HG03457 (cell line): ENCODE data around the gene KRTAP4-5.
"Not testable (repeated sequence)": the region's sequence is repeated elsewhere in the genome, so short reads cannot be mapped to it uniquely, and the experiment has no call there.

ENCODE experiments used
- ATAC-seq: cut with Tn5 transposase; IDR thresholded peaks from one replicate; pipeline ENCODE4 v1.9.1; 2021; ENCODE audit warnings: moderate number of reproducible peaks; ENCODE audit not compliant: unreplicated experiment

KRTAP4-5 gene

GRCh38 chr17:41147531-41148204, 2.0 kb downstream of the KRTAP4-5 start:
- ATAC-seq, result no peak

- ATAC-seq, result no peak
Observed at GRCh38 chr17:41145261-41145660, 4.4 kb downstream of the KRTAP4-5 start.

GRCh38 chr17:41144846-41145245, 4.8 kb downstream of the KRTAP4-5 start:
- no peak for ATAC-seq

GRCh38 chr17:41141361-41141760, 8.3 kb downstream of the KRTAP4-5 start:
- ATAC-seq, result no peak

GRCh38 chr17:41140360-41141131, 9.1 kb downstream of the KRTAP4-5 start, which contains the start of gene KRTAP4-6:
TSS of gene KRTAP4-6 (minus strand) at chr17:41140544. CDS start at chr17:41140487, 57 bp downstream.
- no peak for ATAC-seq

GRCh38 chr17:41139865-41140264, 9.8 kb downstream of the KRTAP4-5 start:
- not testable (repeated sequence) for ATAC-seq

GRCh38 chr17:41133880-41134735, 15.5 kb downstream of the KRTAP4-5 start:
- no peak for ATAC-seq

- ATAC-seq, result no peak
Observed at GRCh38 chr17:41131979-41132378, 17.6 kb downstream of the KRTAP4-5 start.

GRCh38 chr17:41127371-41127770, 22.3 kb downstream of the KRTAP4-5 start:
- ATAC-seq, result no peak

GRCh38 chr17:41126412-41126811, 23.2 kb downstream of the KRTAP4-5 start:
- ATAC-seq, result no peak

- ATAC-seq, result no peak
Observed at GRCh38 chr17:41125064-41125463, 24.6 kb downstream of the KRTAP4-5 start.

- not testable (repeated sequence) for ATAC-seq
Observed at GRCh38 chr17:41123991-41124371, 25.6 kb downstream of the KRTAP4-5 start, which contains the start of gene KRTAP4-12. TSS of gene KRTAP4-12 (minus strand) at chr17:41124182. CDS start at chr17:41124122, 60 bp downstream.

- ATAC-seq, result not testable (repeated sequence)
Observed at GRCh38 chr17:41123292-41123990, 26.2 kb downstream of the KRTAP4-5 start.

GRCh38 chr17:41121742-41122141, 27.9 kb downstream of the KRTAP4-5 start:
- ATAC-seq, result no peak

- not testable (repeated sequence) for ATAC-seq
Observed at GRCh38 chr17:41119696-41120690, 29.6 kb downstream of the KRTAP4-5 start.

GRCh38 chr17:41118721-41119120, 30.9 kb downstream of the KRTAP4-5 start:
- ATAC-seq, result no peak

GRCh38 chr17:41117846-41118386, 31.7 kb downstream of the KRTAP4-5 start, which contains the start of gene KRTAP4-11:
TSS of gene KRTAP4-11 (minus strand) at chr17:41118373. CDS start at chr17:41118315, 58 bp downstream.
- not testable (repeated sequence) for ATAC-seq

GRCh38 chr17:41116297-41116696, 33.3 kb downstream of the KRTAP4-5 start:
- no peak for ATAC-seq
